H9 (cell line): ENCODE results near the gene RGS3. TPM values are rescaled to one million over a fixed set of nuclear protein-coding genes. Genes with fewer than 3 reads are reported as not detected.

Experiments used
- DNase-seq: peaks from one replicate; pipeline ENCODE4 v3.0.0-alpha.2; 2017
- H2AFZ ChIP-seq: one replicate; pipeline ENCODE4 v1.6.1; 2013; ENCODE audit warnings: mild to moderate bottlenecking, low read length, control low read depth, moderate library complexity
- H2AK5ac ChIP-seq: 2 replicates; pipeline ENCODE4 v1.6.1; 2013; ENCODE audit warnings: low read length, control low read depth, mixed read lengths; ENCODE audit not compliant: insufficient read length
- H2BK120ac ChIP-seq: one replicate; pipeline ENCODE4 v1.6.1; 2013; ENCODE audit warnings: low read depth, mild to moderate bottlenecking, low read length, control low read depth, inconsistent platforms; ENCODE audit not compliant: poor library complexity, severe bottlenecking
- H2BK12ac ChIP-seq: 2 replicates; pipeline ENCODE4 v1.6.1; 2013; ENCODE audit warnings: low read length, control low read depth, mixed read lengths, low read depth; ENCODE audit not compliant: insufficient read length
- H2BK15ac ChIP-seq: 2 replicates; pipeline ENCODE4 v1.6.1; 2013; ENCODE audit warnings: low read depth, low read length, control low read depth
- H2BK20ac ChIP-seq: one replicate; pipeline ENCODE4 v1.6.1; 2013; ENCODE audit warnings: low read depth, mild to moderate bottlenecking, low read length, control low read depth, inconsistent platforms; ENCODE audit not compliant: poor library complexity, severe bottlenecking
- H2BK5ac ChIP-seq: 2 replicates; pipeline ENCODE4 v1.6.1; 2013; ENCODE audit warnings: low read length, control low read depth, mixed read lengths; ENCODE audit not compliant: insufficient read length
- H3K14ac ChIP-seq: 2 replicates; pipeline ENCODE4 v1.6.1; 2013; ENCODE audit warnings: low read length, control low read depth; ENCODE audit not compliant: insufficient read depth
- H3K18ac ChIP-seq: 2 replicates; pipeline ENCODE4 v1.6.1; 2013; ENCODE audit warnings: low read depth, mild to moderate bottlenecking, mixed read lengths, low read length, control low read depth; ENCODE audit not compliant: insufficient read length
- H3K23ac ChIP-seq: 2 replicates; pipeline ENCODE4 v1.6.1; 2013; ENCODE audit warnings: low read length, control low read depth, mixed read lengths, low read depth; ENCODE audit not compliant: insufficient read length
- H3K23me2 ChIP-seq: 2 replicates; pipeline ENCODE4 v1.6.1; 2013; ENCODE audit warnings: low read depth, mild to moderate bottlenecking, mixed read lengths, low read length, control low read depth; ENCODE audit not compliant: insufficient read length, poor library complexity, severe bottlenecking
- H3K27ac ChIP-seq: 2 replicates; pipeline ENCODE4 v1.5.1; 2013; ENCODE audit warnings: low read length, control low read depth, mixed read lengths, low read depth; ENCODE audit not compliant: insufficient read length
- H3K27me3 ChIP-seq: 2 replicates; pipeline ENCODE4 v1.6.1; 2013; ENCODE audit warnings: low read length, control low read depth, inconsistent platforms; ENCODE audit not compliant: insufficient read depth
- H3K4ac ChIP-seq: 2 replicates; pipeline ENCODE4 v1.6.1; 2013; ENCODE audit warnings: low read depth, mild to moderate bottlenecking, control low read depth, inconsistent platforms, low read length, moderate library complexity
- H3K4me1 ChIP-seq: 2 replicates; pipeline ENCODE4 v1.6.1; 2013; ENCODE audit warnings: low read length, control low read depth, inconsistent platforms; ENCODE audit not compliant: insufficient read depth
- H3K4me2 ChIP-seq: 2 replicates; pipeline ENCODE4 v1.6.1; 2013; ENCODE audit warnings: low read length, control low read depth, mixed read lengths; ENCODE audit not compliant: insufficient read length, insufficient read depth
- H3K56ac ChIP-seq: 2 replicates; pipeline ENCODE4 v1.6.1; 2013; ENCODE audit warnings: low read depth, mild to moderate bottlenecking, mixed read lengths, low read length, control low read depth; ENCODE audit not compliant: insufficient read length
- H3K79me1 ChIP-seq: 2 replicates; pipeline ENCODE4 v1.6.1; 2013; ENCODE audit warnings: low read depth, mild to moderate bottlenecking, moderate library complexity, low read length, control low read depth, inconsistent platforms; ENCODE audit not compliant: insufficient read depth, poor library complexity, severe bottlenecking
- H3K79me2 ChIP-seq: 2 replicates; pipeline ENCODE4 v1.6.1; 2013; ENCODE audit warnings: low read length, control low read depth, inconsistent platforms; ENCODE audit not compliant: insufficient read depth
- H3K9ac ChIP-seq: 2 replicates; pipeline ENCODE4 v1.6.1; 2013; ENCODE audit warnings: low read length, control low read depth, mixed read lengths; ENCODE audit not compliant: insufficient read length; ENCODE audit errors: extremely low read depth
- H3K9me3 ChIP-seq: one replicate; pipeline ENCODE4 v1.6.1; 2013; ENCODE audit warnings: low read depth, low read length, inconsistent platforms; ENCODE audit not compliant: control insufficient read depth
- H3T11ph ChIP-seq: one replicate; pipeline ENCODE4 v1.6.1; 2013; ENCODE audit warnings: mild to moderate bottlenecking, low read length, control low read depth, inconsistent platforms
- H4K20me1 ChIP-seq: one replicate; pipeline ENCODE4 v1.6.1; 2013; ENCODE audit not compliant: control insufficient read depth, insufficient read length, insufficient read depth
- H4K5ac ChIP-seq: 2 replicates; pipeline ENCODE4 v1.6.1; 2013; ENCODE audit warnings: low read depth, mild to moderate bottlenecking, mixed read lengths, low read length, control low read depth; ENCODE audit not compliant: insufficient read length
- H4K8ac ChIP-seq: replicated peaks from 2 replicates; pipeline ENCODE4 v1.6.1; 2013; ENCODE audit warnings: low read length, control low read depth, mixed read lengths, low read depth; ENCODE audit not compliant: insufficient read length
- H4K91ac ChIP-seq: 2 replicates; pipeline ENCODE4 v1.6.1; 2013; ENCODE audit warnings: low read depth, mild to moderate bottlenecking, moderate library complexity, mixed read lengths, low read length, control low read depth; ENCODE audit not compliant: insufficient read length
- H3K27ac Mint-ChIP-seq, 3 experiments: 2 replicates in 2 of 3; 3 replicates in 1 of 3; pipeline ENCODE4 v1.8.0; 2020 to 2021; ENCODE audit warnings: mixed read lengths in 3 of 3, mild to moderate bottlenecking in 1 of 3, moderate library complexity in 1 of 3
- H3K27me3 Mint-ChIP-seq: 2 replicates; pipeline ENCODE4 v1.8.0; 2021; ENCODE audit warnings: low read depth, mild to moderate bottlenecking, moderate library complexity, mixed read lengths
- H3K36me3 Mint-ChIP-seq, 3 experiments: 2 replicates in 2 of 3; 3 replicates in 1 of 3; pipeline ENCODE4 v1.8.0; 2020 to 2021; ENCODE audit warnings: low read depth in 3 of 3, mixed read lengths in 3 of 3; ENCODE audit not compliant: insufficient read depth in 1 of 3
- H3K4me1 Mint-ChIP-seq, 2 experiments: 2 replicates each; pipeline ENCODE4 v1.8.0; 2020; ENCODE audit warnings: mixed read lengths in 2 of 2
- H3K4me3 Mint-ChIP-seq, 2 experiments: 2 replicates in 1 of 2; 3 replicates in 1 of 2; pipeline ENCODE4 v1.8.0; 2020 to 2021; ENCODE audit warnings: mild to moderate bottlenecking in 2 of 2, mixed read lengths in 2 of 2, moderate library complexity in 1 of 2
- H3K9me3 Mint-ChIP-seq, 2 experiments: 2 replicates in 1 of 2; 3 replicates in 1 of 2; pipeline ENCODE4 v1.8.0; 2020; ENCODE audit warnings: mild to moderate bottlenecking in 2 of 2, mixed read lengths in 2 of 2, moderate library complexity in 1 of 2
- WGBS: extraction: QIAGEN DNeasy Blood & Tissue Kit; methylation state at CpG from one replicate; pipeline ENCODE4 v1.1.7; 2013; ENCODE audit warnings: missing lambda C conversion rate, low lambda C conversion rate, mixed read lengths; ENCODE audit not compliant: insufficient read length; ENCODE audit errors: extremely low coverage; 5-methylcytosine and 5-hydroxymethylcytosine counted together
- total RNA-seq: library from RNA; stranded (reverse); gene quantifications from 2 replicates; pipeline ENCODE4 v1.2.1, GENCODE V29; 2021
- TF ChIP-seq, protein P1 (sequence below): fragments of 200-600 bp; sonication (generic); conservative IDR thresholded peaks from 3 replicates; pipeline ENCODE4 v1.8.0; 2021; ENCODE audit warnings: antibody characterized with exemption, mild to moderate bottlenecking

Gene RGS3
- total RNA-seq, 1 experiment from 2014 or later, result 13.9 TPM

DNA sequence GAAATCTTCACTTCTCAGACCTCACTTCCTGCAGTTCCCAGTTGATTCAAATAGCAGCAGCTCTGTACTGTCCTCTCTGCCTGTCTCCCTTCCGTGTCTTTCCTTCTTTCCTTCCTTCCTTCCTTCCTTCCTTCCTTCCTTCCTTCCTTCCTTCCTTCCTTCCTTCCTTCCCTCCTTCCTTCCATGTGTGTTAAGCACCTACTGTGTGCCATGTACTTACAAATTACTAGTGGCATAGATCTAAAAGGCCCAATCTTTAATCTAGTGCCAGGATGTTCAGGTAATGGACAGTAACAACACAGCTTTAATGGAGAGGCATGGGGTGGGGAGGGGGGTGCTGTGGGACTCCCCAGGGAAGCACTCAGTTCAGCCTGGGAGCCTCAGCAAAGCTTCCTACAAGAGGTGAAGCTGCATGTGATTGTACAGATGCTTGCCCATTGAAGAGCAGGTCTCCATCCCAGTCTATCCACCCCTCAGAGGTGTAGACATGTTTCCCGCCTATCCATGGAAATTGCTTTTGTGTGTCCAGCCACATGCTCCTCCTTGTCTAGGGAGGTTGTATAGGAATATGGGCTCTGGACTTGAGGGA, 106.0 kb downstream of the RGS3 start:
- Histone ChIP-seq H3K23me2 (no peaks in the 10 kb centered on the region), H3K27me3 (no peaks in the 10 kb centered on the region; the same call in 1 of the 2 replicates), H4K8ac (no peak overlapping the region), H3K4me2 (no peak overlapping the region), H3K79me1 (no peaks in the 10 kb centered on the region), H3K4ac (no peak overlapping the region), H2BK15ac (no peak overlapping the region), H3K14ac (no peak overlapping the region), H3K23ac (no peak overlapping the region), H2BK120ac (no peak overlapping the region), H3K56ac (no peak overlapping the region), H4K5ac (no peak overlapping the region), H3K27ac (no peak overlapping the region), H3K9me3 (no peaks in the 10 kb centered on the region), H2BK5ac (no peak overlapping the region), H3T11ph (no peak overlapping the region), H3K4me1 (no peaks in the 10 kb centered on the region; the same call in 1 of the 2 replicates), H4K91ac (no peak overlapping the region), H2AFZ (no peak overlapping the region), H4K20me1 (no peaks in the 10 kb centered on the region), H2BK12ac (no peak overlapping the region), H2BK20ac (no peak overlapping the region), H3K9ac (no peak overlapping the region), H3K18ac (no peak overlapping the region), H2AK5ac (no peak overlapping the region), H3K79me2 (no peaks in the 10 kb centered on the region)
- H3K36me3 Mint-ChIP-seq, result peaks cover 0 to 2% (median 0%) of the 10 kb centered on the region in 3 experiments; a peak in 2 of 7 replicates
- H3K4me1 Mint-ChIP-seq, result peaks cover 20 to 23% of the 10 kb centered on the region in 2 experiments
- WGBS, result no CpG with 5 or more reads among the region's 2 CpGs
- H3K27me3 Mint-ChIP-seq, result no peaks in the 10 kb centered on the region
- TF ChIP-seq, protein P1, sequence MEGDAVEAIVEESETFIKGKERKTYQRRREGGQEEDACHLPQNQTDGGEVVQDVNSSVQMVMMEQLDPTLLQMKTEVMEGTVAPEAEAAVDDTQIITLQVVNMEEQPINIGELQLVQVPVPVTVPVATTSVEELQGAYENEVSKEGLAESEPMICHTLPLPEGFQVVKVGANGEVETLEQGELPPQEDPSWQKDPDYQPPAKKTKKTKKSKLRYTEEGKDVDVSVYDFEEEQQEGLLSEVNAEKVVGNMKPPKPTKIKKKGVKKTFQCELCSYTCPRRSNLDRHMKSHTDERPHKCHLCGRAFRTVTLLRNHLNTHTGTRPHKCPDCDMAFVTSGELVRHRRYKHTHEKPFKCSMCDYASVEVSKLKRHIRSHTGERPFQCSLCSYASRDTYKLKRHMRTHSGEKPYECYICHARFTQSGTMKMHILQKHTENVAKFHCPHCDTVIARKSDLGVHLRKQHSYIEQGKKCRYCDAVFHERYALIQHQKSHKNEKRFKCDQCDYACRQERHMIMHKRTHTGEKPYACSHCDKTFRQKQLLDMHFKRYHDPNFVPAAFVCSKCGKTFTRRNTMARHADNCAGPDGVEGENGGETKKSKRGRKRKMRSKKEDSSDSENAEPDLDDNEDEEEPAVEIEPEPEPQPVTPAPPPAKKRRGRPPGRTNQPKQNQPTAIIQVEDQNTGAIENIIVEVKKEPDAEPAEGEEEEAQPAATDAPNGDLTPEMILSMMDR, result no peak
- H3K9me3 Mint-ChIP-seq, result no peaks in the 10 kb centered on the region; a peak in 1 of 5 replicates
- H3K4me3 Mint-ChIP-seq, result no peak overlapping the region
- no peak overlapping the region for H3K27ac Mint-ChIP-seq
- no peak for DNase-seq
